ENCODE results near the gene GTF3C5. TPM values are rescaled to one million over a fixed set of nuclear protein-coding genes. Genes with fewer than 3 reads are reported as not detected.
"Not testable (repeated sequence)": the region's sequence is repeated elsewhere in the genome, so short reads cannot be mapped to it uniquely, and the experiment has no call there.

The GTF3C5 gene
- polyA plus RNA-seq, 3 donors = 30.6 to 38.3 (median 30.8) TPM

GRCh38 chr9:132994410-132995120 is 36.2 kb upstream of the GTF3C5 start:
- no peak overlapping the region for H3K27ac ChIP-seq (ENCODE audit: low read depth, low read length)
- WGBS, 3 donors = 20 to 44% (median 21%) methylated on average over 13 of the region's 13 CpGs

GRCh38 chr9:132995121-132995420 is 35.7 kb upstream of the GTF3C5 start:
- no peak overlapping the region for H3K27ac ChIP-seq (ENCODE audit: low read depth, low read length)
- 72 to 92% (median 85%) methylated on average over 5 to 6 of the region's 6 CpGs for WGBS, 3 donors

GRCh38 chr9:132995879-132996278 is 34.9 kb upstream of the GTF3C5 start:
- 70 to 85% (median 75%) methylated on average over 8 of the region's 8 CpGs for WGBS, 3 donors
- no peak overlapping the region for H3K27ac ChIP-seq (ENCODE audit: low read depth, low read length)

GRCh38 chr9:132996526-132996925 is 34.3 kb upstream of the GTF3C5 start:
- H3K27ac ChIP-seq (ENCODE audit: low read depth, low read length) = no peak overlapping the region
- 67 to 78% (median 76%) methylated on average over 12 to 13 of the region's 13 CpGs for WGBS, 3 donors

GRCh38 chr9:132997591-132997990 is 33.2 kb upstream of the GTF3C5 start:
- 28 to 76% (median 56%) methylated on average over 4 of the region's 4 CpGs for WGBS, 3 donors
- no peak overlapping the region for H3K27ac ChIP-seq (ENCODE audit: low read depth, low read length)

GRCh38 chr9:132998221-132998620 is 32.6 kb upstream of the GTF3C5 start:
- WGBS, 3 donors = 74 to 86% (median 79%) methylated on average over 3 to 4 of the region's 4 CpGs

GRCh38 chr9:132998831-132999635 is 31.8 kb upstream of the GTF3C5 start:
- WGBS, 3 donors = 60 to 69% (median 69%) methylated on average over 18 of the region's 18 CpGs
- H3K27ac ChIP-seq (ENCODE audit: low read depth, low read length) = no peak overlapping the region

More at GRCh38 chr9:132998221-132998620, 32.6 kb upstream of the GTF3C5 start:
- not testable (repeated sequence) for H3K27ac ChIP-seq (ENCODE audit: low read depth, low read length)

- WGBS, 3 donors = 35 to 57% (median 39%) methylated on average over 13 of the region's 13 CpGs
- no peak overlapping the region for H3K27ac ChIP-seq (ENCODE audit: low read depth, low read length)
Observed at GRCh38 chr9:133002147-133003070, 28.4 kb upstream of the GTF3C5 start.

- WGBS, 3 donors = 35 to 67% (median 37%) methylated on average over 13 of the region's 13 CpGs
- no peak overlapping the region for H3K27ac ChIP-seq (ENCODE audit: low read depth, low read length)
Observed at GRCh38 chr9:133003071-133003461, 27.7 kb upstream of the GTF3C5 start.

GRCh38 chr9:133003671-133004090 is 27.1 kb upstream of the GTF3C5 start:
- H3K27ac ChIP-seq (ENCODE audit: low read depth, low read length) = no peak overlapping the region
- 28 to 54% (median 45%) methylated on average over 9 of the region's 9 CpGs for WGBS, 3 donors

- no peak overlapping the region for H3K27ac ChIP-seq (ENCODE audit: low read depth, low read length)
- 23 to 62% (median 40%) methylated on average over 9 of the region's 9 CpGs for WGBS, 3 donors
Observed at GRCh38 chr9:133004091-133004998, 26.5 kb upstream of the GTF3C5 start.

GRCh38 chr9:133004999-133005760 is 25.6 kb upstream of the GTF3C5 start:
- H3K27ac ChIP-seq (ENCODE audit: low read depth, low read length) = no peak overlapping the region
- 73 to 82% (median 74%) methylated on average over 14 of the region's 14 CpGs for WGBS, 3 donors

GRCh38 chr9:133005957-133006356 is 24.8 kb upstream of the GTF3C5 start:
- H3K27ac ChIP-seq (ENCODE audit: low read depth, low read length) = no peak overlapping the region
- WGBS, 3 donors = 67 to 82% (median 78%) methylated on average over 3 of the region's 3 CpGs

GRCh38 chr9:133006731-133007352 is 24.0 kb upstream of the GTF3C5 start:
- 80 to 85% (median 84%) methylated on average over 5 of the region's 5 CpGs for WGBS, 3 donors
- H3K27ac ChIP-seq (ENCODE audit: low read depth, low read length) = no peak overlapping the region

- no peak overlapping the region for H3K27ac ChIP-seq (ENCODE audit: low read depth, low read length)
- WGBS, 3 donors = 72 to 85% (median 83%) methylated on average over 7 of the region's 7 CpGs
Observed at GRCh38 chr9:133008406-133008805, 22.4 kb upstream of the GTF3C5 start.

- WGBS, 3 donors = 56 to 71% (median 70%) methylated on average over 2 of the region's 2 CpGs
- H3K27ac ChIP-seq (ENCODE audit: low read depth, low read length) = no peak overlapping the region
Observed at GRCh38 chr9:133008824-133009223, 22.0 kb upstream of the GTF3C5 start.

Data from adipose tissue (tissue), 3 donors.